GM18868 (cell line): ENCODE data around the gene PLCD1.
"Not testable (repeated sequence)": the region's sequence is repeated elsewhere in the genome, so short reads cannot be mapped to it uniquely, and the experiment has no call there.

Experiments used
- ATAC-seq: cut with Tn5 transposase; IDR thresholded peaks from one replicate; pipeline ENCODE4 v1.9.1; 2021; ENCODE audit warnings: mild to moderate bottlenecking, moderate library complexity; ENCODE audit not compliant: unreplicated experiment

Gene PLCD1

GRCh38 chr3:37988376-37988775 is 41.1 kb downstream of the PLCD1 start:
- ATAC-seq: not testable (repeated sequence)

- no peak for ATAC-seq
These were observed 41.7 kb downstream of the PLCD1 start for GRCh38 chr3:37987751-37988179.

DNA sequence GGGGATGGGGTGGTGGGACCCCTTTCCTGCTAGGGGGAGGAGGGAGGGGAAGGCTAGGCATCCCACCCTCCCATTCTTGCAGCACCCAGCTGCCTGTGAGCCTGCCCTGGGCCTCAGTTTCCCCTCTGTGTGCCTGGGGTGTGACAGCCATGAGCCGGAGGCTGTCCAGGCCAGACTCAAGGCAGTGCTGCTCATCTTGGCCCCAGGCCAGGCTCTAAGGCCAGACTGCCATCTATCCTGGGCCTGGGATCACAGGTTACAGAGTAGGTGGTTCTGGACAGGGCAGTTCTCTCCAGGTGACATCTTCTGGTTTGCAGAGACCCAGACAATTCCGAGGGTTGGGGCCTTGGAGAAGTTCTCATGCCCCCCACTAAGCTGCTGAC is 42.1 kb downstream of the PLCD1 start:
- no peak for ATAC-seq

- no peak for ATAC-seq
These were observed 42.7 kb downstream of the PLCD1 start for GRCh38 chr3:37986479-37987314.

DNA sequence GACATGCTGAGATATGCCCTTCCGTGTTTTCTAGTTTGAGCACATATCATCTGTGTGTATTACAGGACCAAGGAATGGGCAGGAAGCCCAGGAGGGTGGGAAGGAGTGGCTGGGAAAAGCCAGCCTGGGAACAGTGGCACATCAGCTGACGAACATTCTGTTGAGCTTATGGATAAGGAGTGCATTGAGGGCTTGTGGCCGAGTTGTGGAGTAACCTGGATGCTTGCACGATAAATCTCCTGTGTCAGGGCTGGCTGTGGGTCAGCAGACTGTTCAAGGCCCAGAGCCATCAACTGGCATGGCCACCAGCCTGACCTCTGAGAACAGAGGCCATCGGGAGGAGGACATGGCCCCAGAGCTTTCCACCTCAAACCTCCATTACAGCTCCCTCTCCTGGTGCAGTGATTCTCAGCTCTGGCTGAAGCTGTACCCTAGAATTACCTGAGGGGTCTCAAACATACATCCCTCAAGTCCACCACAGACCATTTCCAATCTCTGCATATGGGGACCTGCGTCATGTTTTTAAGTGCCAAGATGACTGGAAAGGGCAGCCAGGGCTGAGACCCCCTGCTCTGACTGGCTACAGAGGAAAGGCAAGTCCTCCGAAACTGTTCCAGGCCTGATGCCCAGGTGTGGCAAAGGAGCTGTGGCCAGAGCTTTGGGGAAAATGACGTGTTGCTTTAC is 43.7 kb downstream of the PLCD1 start:
- ATAC-seq: no peak

DNA sequence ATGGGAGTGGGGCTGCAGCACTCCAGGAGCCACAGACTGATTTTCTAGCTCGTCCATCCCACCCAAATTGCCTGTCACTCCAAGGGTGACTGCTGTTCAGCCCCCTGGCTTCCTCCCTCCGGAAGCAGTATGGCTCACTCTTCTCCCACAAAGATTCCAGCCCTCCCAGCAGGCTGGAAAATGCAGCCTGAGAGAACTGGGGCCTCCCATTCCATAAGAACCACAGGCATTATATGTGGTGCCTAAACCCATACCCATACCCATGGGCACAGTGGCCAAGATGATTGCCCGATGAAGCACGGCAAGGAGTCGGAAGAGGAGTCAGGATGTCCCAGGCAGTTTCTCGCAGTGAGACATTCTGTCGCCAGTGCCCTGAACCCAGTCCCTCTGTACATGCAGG is 44.8 kb downstream of the PLCD1 start:
- no peak for ATAC-seq

DNA sequence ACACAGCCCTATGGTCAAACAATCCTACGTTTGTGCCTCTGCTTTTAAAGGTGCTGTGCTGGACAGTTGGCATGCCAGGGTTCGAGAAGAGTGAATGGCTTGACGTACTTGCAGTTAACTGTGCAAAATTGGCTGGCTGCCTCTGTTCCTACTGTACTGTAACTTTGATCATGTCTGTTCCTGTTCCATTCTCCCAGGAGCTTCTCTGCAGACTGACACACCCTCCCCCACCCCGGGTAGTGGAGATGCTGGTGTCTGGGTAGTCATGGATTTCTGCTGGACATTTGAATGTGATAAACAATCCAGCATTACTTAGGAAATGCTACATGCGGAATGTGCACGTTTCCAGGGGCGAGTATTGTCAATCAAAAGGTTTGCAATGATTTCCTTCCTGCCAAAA is 45.4 kb downstream of the PLCD1 start:
- ATAC-seq: no peak

DNA sequence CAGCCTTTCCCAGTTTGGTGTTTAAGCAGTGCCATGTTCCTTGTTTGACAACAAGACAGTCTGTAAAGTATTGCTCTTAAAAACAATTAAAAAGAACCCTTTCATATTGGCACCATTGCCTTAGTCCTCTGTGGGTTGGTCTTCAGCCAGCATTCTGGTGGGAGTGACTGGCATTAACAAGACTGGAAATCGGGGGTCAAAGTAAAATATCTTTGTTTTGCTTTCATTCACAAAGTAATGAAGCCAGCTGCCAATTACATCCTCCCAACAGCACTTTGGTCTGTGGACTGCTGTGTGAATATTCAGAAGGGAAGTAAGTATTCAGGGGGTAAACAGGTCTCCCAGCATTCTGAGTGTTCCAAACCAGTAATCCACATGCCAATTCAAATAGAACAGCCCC is 47.1 kb downstream of the PLCD1 start:
- no peak for ATAC-seq

- no peak for ATAC-seq
These were observed 48.1 kb downstream of the PLCD1 start for GRCh38 chr3:37981348-37981664.

GRCh38 chr3:37980462-37981347 is 48.7 kb downstream of the PLCD1 start:
- ATAC-seq: no peak

DNA sequence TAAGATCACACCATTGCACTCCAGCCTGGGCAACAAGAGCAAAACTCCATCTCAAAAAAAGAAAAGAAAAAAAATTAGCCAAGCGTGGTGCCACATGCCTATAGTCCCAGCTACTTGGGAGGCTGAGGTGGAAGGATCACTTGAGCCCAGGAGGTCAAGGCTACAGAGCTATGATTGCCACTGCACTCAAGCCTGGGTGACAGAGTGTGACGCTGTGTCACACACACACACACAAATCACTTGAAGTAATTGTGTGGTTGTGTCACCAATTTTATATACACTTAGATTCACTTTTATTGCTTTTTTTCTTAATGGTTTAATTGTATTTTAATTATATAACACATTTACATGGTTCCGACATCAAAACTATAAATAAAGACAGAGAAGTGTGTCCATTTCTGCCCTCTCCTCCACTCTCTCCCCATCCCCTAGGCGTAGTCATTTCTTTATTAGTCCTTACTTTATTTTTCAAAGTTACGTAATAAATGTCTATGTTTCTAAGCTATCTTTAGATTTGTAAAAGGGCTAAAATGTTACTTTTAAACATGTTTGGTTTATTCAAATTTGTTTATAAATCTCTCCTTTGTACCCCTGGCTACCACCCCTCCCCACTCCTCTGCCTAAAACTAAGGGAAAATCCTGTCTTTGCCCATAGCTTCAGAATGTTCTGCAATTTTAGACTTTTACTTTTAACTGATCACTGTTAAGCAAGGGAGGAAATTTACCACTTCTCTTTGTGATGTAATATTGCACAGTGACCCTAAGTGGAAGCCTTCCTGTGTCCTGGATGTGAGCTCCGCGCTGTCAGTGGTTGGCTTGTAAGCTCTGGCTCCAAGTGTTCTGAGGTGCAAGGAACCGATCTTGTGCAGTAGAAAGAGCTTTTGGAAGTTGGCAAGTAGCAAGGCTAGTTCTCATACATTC is 49.6 kb downstream of the PLCD1 start:
- ATAC-seq: no peak

DNA sequence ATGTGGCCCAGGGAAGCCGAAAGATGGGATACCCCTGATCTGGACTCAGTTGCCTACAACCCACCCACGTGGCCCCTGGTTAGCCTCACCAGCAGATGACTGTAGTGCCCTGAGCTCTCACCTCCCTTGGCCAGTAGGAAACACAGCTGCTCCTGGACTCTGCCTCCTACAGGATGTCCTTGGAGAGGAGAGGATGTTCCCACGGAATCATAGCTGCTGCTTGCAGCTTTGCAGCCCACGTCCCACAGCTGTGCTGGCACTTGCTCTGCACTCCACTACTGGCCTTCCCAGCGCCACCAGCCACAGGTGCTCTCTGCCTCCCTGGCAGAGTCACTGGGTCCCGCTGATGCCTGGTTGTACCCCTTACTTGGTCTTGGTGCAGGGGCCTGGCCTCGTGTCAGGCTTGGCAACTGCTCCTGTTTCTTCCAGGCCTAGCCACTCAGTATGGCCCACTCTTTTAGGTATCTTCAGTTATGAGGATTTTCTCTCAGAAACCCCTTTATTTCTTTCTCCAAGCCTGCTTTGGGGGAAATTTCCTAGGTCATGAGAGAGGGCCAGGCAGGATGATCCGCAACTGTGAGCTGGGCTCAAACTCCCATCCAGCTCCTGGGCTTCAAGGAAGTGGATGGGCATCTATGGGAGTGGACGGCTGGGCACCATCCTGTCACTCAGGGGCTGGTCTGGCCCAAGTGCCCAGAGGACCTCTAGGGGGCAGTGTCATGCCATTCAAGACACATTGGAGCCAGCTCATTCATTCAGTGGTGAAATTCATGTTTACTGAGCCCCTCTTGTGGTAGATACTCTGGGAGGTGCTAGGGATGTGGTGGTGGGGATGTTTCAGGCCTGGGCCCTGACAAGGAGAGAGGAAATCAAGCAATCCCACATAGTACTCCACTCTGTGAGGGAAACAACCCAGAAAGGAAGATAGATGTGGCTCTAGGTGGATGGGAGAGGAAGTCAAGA is 55.0 kb downstream of the PLCD1 start:
- peak; percentile 88 for ATAC-seq

DNA sequence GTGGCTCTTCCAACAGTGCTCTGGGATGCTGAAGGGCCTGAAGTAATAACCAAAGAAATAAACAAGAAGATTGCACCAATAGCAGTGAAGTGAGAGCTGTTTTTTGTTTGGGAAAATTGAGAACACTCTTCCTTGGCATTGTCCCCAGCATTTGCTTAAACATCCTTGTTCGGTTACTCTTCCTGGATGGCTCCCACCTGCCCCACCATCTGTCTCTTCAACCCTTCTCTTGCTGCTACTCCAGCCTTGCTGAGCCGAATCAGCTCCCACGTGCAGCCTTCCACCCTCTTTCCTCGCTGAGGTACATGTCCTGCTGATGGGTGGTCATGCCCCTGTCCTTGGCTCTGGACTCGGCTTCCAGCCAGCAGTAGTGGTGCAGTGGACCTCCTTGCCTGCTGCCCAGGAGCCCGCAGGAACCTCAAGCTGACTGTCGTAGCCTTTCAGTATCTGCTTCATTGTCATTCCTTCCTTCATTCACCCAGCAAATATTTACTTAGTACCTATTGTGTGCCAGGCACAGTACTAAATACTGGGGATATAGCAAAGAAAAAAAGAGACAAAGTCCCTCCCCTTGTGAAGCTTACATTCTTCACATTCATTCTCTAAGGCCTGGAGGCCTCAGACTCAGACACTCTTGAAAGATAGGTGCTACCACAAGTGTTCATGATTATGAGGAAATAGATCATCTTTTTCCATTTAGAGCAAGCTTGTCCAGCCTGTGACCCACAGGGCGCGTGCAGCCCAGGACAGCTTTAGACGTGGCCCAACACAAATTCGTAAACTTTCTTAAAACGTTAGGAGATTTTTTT is 56.0 kb downstream of the PLCD1 start:
- ATAC-seq: no peak

DNA sequence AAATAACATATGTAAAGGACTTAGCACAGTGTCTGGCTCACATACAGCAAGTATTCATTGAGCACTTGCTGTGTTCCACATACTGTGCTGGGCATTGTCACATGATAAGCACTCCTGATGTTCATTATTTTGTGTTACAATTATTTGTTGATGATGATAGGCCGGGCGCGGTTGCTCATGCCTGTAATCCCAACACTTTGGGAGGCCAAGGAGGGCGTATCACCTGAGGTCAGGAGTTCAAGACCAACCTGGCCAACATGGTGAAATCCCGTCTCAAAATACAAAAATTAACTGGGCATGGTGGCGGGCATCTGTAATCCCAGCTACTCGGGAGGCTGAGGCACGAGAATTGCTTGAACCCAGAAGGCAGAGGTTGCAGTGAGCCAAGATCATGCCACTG is 57.4 kb downstream of the PLCD1 start:
- ATAC-seq: not testable (repeated sequence)

- no peak for ATAC-seq
These were observed 58.0 kb downstream of the PLCD1 start for GRCh38 chr3:37971467-37971866.

DNA sequence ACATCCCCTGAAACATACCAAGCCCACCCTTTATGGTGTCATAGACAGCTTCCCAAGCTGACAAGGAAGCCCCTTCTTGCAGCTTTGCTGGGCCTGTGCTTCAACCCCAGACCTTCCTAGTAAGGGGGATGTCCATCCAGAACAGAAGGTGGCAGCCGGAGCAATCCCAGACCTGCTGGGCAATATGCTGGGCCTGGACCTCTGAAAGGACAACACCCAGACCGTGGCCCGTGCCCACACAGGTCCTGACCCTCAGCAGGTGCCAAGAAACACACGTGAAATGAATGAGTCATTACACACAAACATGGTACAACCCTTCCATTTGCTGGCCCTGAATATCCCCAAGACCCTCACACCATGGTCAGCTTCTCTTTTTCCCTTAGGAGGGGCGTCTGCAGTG is 58.6 kb downstream of the PLCD1 start:
- no peak for ATAC-seq

DNA sequence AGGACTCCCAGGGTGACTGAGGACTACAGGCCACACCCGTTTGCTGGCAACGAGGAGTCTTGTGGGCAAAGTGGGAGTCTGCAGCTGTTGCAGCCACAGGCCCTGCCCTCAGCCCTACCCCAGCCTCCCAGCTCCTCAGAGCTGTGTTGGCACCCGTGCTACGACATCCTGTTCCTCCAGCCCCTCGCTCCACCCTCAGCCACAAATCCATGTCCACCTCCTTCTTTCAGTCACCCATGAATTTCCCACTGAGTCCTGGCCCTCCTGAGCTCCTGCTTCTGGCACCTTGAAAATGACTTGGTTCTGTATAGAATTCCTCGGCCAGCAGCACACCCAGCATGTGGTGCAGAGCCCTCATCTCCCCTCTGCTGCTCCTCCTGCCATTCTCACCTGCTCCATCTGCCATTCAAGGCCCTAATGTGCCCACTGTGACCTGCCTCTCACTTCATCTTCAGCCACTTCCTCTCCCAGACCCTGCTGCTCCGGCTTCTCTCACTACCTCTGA is 59.8 kb downstream of the PLCD1 start:
- no peak for ATAC-seq

- ATAC-seq: no peak
These were observed 60.4 kb downstream of the PLCD1 start for GRCh38 chr3:37968813-37969595.
